Naive thymus-derived CD8-positive, alpha-beta T cell (primary cell): ENCODE results near the gene ANO2. TPM values are rescaled to one million over a fixed set of nuclear protein-coding genes. Genes with fewer than 3 reads are reported as not detected.

ENCODE experiments used
- ATAC-seq, 2 donors: fragments of 150-1000 bp; cut with Tn5 transposase in 1 of 2; sonication (Bioruptor Pico), chemical (Tn5 transposase) in 1 of 2; 1 replicate in 1 of 2; 2 replicates in 1 of 2; pipeline ENCODE4 v1.10.0; 2021; ENCODE audit warnings: mild to moderate bottlenecking in 2 of 2, moderate library complexity in 2 of 2
- POLR2A ChIA-PET: fragments of 350-600 bp; sonication (Branson Sonifier 250); formaldehyde crosslinking; loops from one replicate; lab custom pipeline; 2021; ENCODE audit warnings: antibody characterized with exemption; lab: Charles Lee
- DNase-seq, 10 donors: peaks; one replicate each; pipeline versions ENCODE4 v3.0.0 to v3.0.0-alpha.2; 2020 to 2022
- H3K27ac Mint-ChIP-seq, 10 donors: one replicate each; pipeline ENCODE4 v1.8.0; 2020 to 2022; ENCODE audit warnings: mild to moderate bottlenecking in 10 of 10, mixed read lengths in 10 of 10, moderate library complexity in 4 of 10, inconsistent platforms in 1 of 10
- H3K27me3 Mint-ChIP-seq, 5 donors: one replicate each; pipeline ENCODE4 v1.8.0; 2021 to 2022; ENCODE audit warnings: mixed read lengths in 5 of 5
- H3K36me3 Mint-ChIP-seq, 3 donors: one replicate each; pipeline ENCODE4 v1.8.0; 2020 to 2022; ENCODE audit warnings: mixed read lengths in 3 of 3, mild to moderate bottlenecking in 2 of 3, inconsistent platforms in 1 of 3
- H3K4me1 Mint-ChIP-seq, 4 donors: one replicate each; pipeline ENCODE4 v1.8.0; 2021 to 2022; ENCODE audit warnings: mixed read lengths in 4 of 4
- H3K4me3 Mint-ChIP-seq, 10 donors: one replicate each; pipeline ENCODE4 v1.8.0; 2020 to 2022; ENCODE audit warnings: mild to moderate bottlenecking in 10 of 10, mixed read lengths in 10 of 10, moderate library complexity in 6 of 10, inconsistent platforms in 1 of 10
- H3K9me3 Mint-ChIP-seq, 9 donors: one replicate each; pipeline ENCODE4 v1.8.0; 2020 to 2022; ENCODE audit warnings: mixed read lengths in 9 of 9, mild to moderate bottlenecking in 3 of 9, inconsistent platforms in 1 of 9, moderate library complexity in 1 of 9
- polyA plus RNA-seq, 3 donors: library from polyadenylated mRNA; unstranded; fragments of 300-500 nt; fragmentation: Illumina TruSeq; gene quantifications; one replicate each; pipeline ENCODE4 v1.2.3, GENCODE V29; 2021
- total RNA-seq, 8 experiments: library from RNA in 2 of 8; stranded (reverse) in 2 of 8; gene quantifications; one replicate each; pipeline ENCODE4 v1.2.3 and lab custom pipeline; 2021 to 2026

The ANO2 gene
- total and polyA plus RNA-seq, 5 experiments from 2014 or later, result not detected

GRCh38 chr12:5809586-5809985, 135.5 kb downstream of the ANO2 start:
- Mint-ChIP-seq H3K4me1 (peaks cover 0 to 2% (median 0%) of the 10 kb centered on the region in 4 donors), H3K36me3 (no peaks in the 10 kb centered on the region), H3K27ac (no peak overlapping the region), H3K27me3 (peaks cover 3 to 42% (median 32%) of the 10 kb centered on the region in 5 donors), H3K4me3 (no peak overlapping the region), H3K9me3 (peaks cover 0 to 3% (median 0%) of the 10 kb centered on the region in 9 donors)
- ATAC-seq, result no peak
- POLR2A ChIA-PET, result no interaction called here
- DNase-seq, result no peak

DNA sequence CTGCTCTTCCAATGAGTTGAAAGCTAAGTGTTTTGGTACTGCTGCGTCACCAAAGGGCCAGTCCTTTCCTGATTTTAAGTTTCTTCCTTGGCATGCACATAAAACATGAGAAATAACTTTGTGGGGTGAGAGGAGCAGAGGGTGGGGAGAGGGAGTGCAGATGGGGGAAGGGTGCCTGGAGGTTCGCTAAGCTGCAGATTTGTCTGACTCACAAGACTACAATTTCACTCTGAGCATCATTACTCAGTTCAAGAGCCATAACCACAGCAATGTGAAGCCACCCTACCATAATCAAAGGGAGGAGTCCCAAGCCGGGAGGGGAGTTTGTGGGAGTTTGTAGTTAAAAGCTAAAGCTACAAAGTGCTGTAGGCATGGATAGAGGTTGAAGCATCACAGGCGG, 136.1 kb downstream of the ANO2 start:
- ATAC-seq (no peak), DNase-seq (no peak)
- no peaks in the 10 kb centered on the region for H3K36me3 Mint-ChIP-seq
- H3K27me3 Mint-ChIP-seq, result peaks cover 3 to 36% (median 35%) of the 10 kb centered on the region in 5 donors
- peaks cover 0 to 2% (median 0%) of the 10 kb centered on the region in 4 donors for H3K4me1 Mint-ChIP-seq
- POLR2A ChIA-PET, result no interaction called here
- no peak overlapping the region for H3K27ac Mint-ChIP-seq
- H3K9me3 Mint-ChIP-seq, result peaks cover 0 to 3% (median 0%) of the 10 kb centered on the region in 9 donors
- no peak overlapping the region for H3K4me3 Mint-ChIP-seq

- POLR2A ChIA-PET, result no interaction called here
- Mint-ChIP-seq H3K27ac (no peak overlapping the region), H3K9me3 (peaks cover 0 to 3% (median 0%) of the 10 kb centered on the region in 9 donors), H3K4me3 (no peak overlapping the region), H3K4me1 (peaks cover 0 to 2% (median 0%) of the 10 kb centered on the region in 4 donors), H3K36me3 (no peaks in the 10 kb centered on the region), H3K27me3 (peaks cover 3 to 39% (median 29%) of the 10 kb centered on the region in 5 donors)
- ATAC-seq (no peak), DNase-seq (no peak)
Measured at GRCh38 chr12:5807514-5808219, 137.4 kb downstream of the ANO2 start.

GRCh38 chr12:5807090-5807414, 138.0 kb downstream of the ANO2 start:
- H3K27me3 Mint-ChIP-seq, result peaks cover 3 to 40% (median 26%) of the 10 kb centered on the region in 5 donors
- H3K36me3 Mint-ChIP-seq, result no peaks in the 10 kb centered on the region
- DNase-seq (no peak), ATAC-seq (no peak)
- POLR2A ChIA-PET, result no interaction called here
- peaks cover 0 to 2% (median 0%) of the 10 kb centered on the region in 4 donors for H3K4me1 Mint-ChIP-seq
- H3K9me3 Mint-ChIP-seq, result peaks cover 0 to 3% (median 0%) of the 10 kb centered on the region in 9 donors
- H3K4me3 Mint-ChIP-seq, result no peak overlapping the region
- H3K27ac Mint-ChIP-seq, result no peak overlapping the region

DNA sequence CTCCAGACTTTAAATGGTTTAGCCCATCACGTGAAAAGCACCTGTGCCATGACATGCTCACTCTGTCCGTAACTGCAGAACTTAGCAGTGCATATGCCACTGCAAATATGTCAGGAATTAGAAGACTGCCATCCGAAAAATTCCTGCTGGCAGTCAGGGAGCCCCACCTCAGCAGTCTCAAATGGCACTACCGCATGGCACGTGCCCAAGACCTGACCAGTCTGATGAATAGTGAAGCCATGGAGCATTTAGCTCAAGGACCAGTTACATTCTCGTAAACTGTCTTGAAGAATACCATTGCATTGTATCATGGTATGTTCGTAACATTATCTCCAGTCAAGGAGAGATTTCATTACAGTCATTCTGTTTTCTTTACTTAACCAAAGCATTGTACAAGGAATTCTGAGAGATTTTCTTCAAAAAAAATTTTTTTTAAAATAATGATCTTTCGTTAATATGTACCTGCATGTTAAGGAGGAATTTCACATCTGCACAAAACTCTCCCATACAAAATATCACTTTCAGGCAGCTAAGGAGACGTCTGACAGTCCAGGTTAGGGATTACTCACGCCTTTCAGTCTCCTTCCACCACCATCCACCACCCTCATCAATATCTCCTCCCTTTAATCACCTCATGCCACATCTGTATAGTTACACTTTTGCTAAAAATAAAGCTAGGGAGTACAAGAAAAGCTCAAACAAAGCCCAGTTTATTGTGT, 138.5 kb downstream of the ANO2 start:
- POLR2A ChIA-PET, result no interaction called here
- no peak for DNase-seq
- H3K4me3 Mint-ChIP-seq, result no peak overlapping the region

GRCh38 chr12:5803532-5803931, 141.5 kb downstream of the ANO2 start:
- Mint-ChIP-seq H3K27me3 (peaks cover 3 to 33% (median 9%) of the 10 kb centered on the region in 5 donors), H3K36me3 (no peaks in the 10 kb centered on the region), H3K4me1 (no peaks in the 10 kb centered on the region), H3K9me3 (no peaks in the 10 kb centered on the region), H3K4me3 (no peak overlapping the region), H3K27ac (no peak overlapping the region)
- no peak for DNase-seq
- ATAC-seq, result no peak
- POLR2A ChIA-PET, result no interaction called here

More for the DNA sequence above, 138.5 kb downstream of the ANO2 start:
- no peak for ATAC-seq
- Mint-ChIP-seq H3K9me3 (peaks cover 0 to 2% (median 0%) of the 10 kb centered on the region in 9 donors), H3K27ac (no peak overlapping the region), H3K4me1 (peaks cover 0 to 2% (median 0%) of the 10 kb centered on the region in 4 donors), H3K36me3 (no peaks in the 10 kb centered on the region), H3K27me3 (peaks cover 3 to 37% (median 26%) of the 10 kb centered on the region in 5 donors)

GRCh38 chr12:5798242-5799015, 146.6 kb downstream of the ANO2 start:
- H3K4me3 Mint-ChIP-seq, result no peak overlapping the region
- no peaks in the 10 kb centered on the region for H3K36me3 Mint-ChIP-seq
- no peaks in the 10 kb centered on the region for H3K4me1 Mint-ChIP-seq
- peaks cover 0 to 21% (median 4%) of the 10 kb centered on the region in 5 donors for H3K27me3 Mint-ChIP-seq
- no peak overlapping the region for H3K27ac Mint-ChIP-seq
- POLR2A ChIA-PET, result no interaction called here
- ATAC-seq, result no peak
- no peak for DNase-seq
- no peaks in the 10 kb centered on the region for H3K9me3 Mint-ChIP-seq

- POLR2A ChIA-PET, result no interaction called here
- no peaks in the 10 kb centered on the region for H3K36me3 Mint-ChIP-seq
- DNase-seq (no peak), ATAC-seq (no peak)
- H3K27me3 Mint-ChIP-seq, result peaks cover 0 to 21% (median 4%) of the 10 kb centered on the region in 5 donors
- H3K27ac Mint-ChIP-seq, result no peak overlapping the region
- H3K9me3 Mint-ChIP-seq, result no peaks in the 10 kb centered on the region
- H3K4me1 Mint-ChIP-seq, result no peaks in the 10 kb centered on the region
- H3K4me3 Mint-ChIP-seq, result no peak overlapping the region
Measured at GRCh38 chr12:5797661-5798060, 147.4 kb downstream of the ANO2 start.

- Mint-ChIP-seq H3K27me3 (peaks cover 0 to 25% (median 4%) of the 10 kb centered on the region in 5 donors), H3K4me1 (no peaks in the 10 kb centered on the region), H3K9me3 (no peaks in the 10 kb centered on the region), H3K36me3 (no peaks in the 10 kb centered on the region), H3K27ac (no peak overlapping the region), H3K4me3 (no peak overlapping the region)
- ATAC-seq (no peak), DNase-seq (no peak)
- POLR2A ChIA-PET, result no interaction called here
Measured at GRCh38 chr12:5796959-5797225, 148.2 kb downstream of the ANO2 start.

DNA sequence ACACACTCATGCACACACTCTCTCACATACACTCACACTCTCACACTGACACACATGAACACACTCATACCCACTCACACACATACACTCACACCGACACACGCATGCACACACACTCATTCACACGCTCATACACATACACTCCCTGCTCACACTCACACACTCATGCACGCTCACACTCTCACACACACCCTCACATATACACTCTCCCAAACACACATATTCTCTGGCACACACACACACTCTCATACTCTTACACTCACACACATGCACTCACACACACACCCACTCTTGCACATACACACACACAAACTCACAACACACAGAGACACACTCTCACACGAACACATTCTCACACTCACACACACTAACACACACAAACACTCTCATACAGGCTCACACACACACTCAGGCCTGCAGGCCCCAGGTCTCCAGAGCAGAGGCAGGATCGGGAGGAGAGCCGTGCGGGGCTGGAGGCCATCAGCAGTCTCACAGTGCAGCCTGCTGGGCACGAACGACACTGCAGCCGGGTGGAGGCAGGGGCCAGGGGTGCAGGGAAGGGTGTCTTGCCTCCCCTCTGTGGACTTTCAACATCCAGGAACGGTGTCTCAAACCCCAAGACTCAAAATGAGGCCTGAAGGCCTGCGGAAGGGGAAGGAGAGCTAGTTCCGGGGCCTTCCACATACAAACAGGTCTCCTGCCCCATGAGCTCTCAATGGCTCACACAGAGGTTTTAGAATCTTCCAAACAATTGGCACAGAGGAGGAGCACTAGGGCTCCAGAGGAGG, 148.7 kb downstream of the ANO2 start:
- peak in 7 of 10 donors; percentile 4 to 42 (median 25) for DNase-seq
- ATAC-seq, result no peak
- H3K4me1 Mint-ChIP-seq, result no peaks in the 10 kb centered on the region
- no peak overlapping the region for H3K27ac Mint-ChIP-seq
- H3K36me3 Mint-ChIP-seq, result no peaks in the 10 kb centered on the region
- POLR2A ChIA-PET, result no interaction called here
- no peaks in the 10 kb centered on the region for H3K9me3 Mint-ChIP-seq
- H3K27me3 Mint-ChIP-seq, result peaks cover 0 to 25% (median 4%) of the 10 kb centered on the region in 5 donors
- H3K4me3 Mint-ChIP-seq, result no peak overlapping the region

DNA sequence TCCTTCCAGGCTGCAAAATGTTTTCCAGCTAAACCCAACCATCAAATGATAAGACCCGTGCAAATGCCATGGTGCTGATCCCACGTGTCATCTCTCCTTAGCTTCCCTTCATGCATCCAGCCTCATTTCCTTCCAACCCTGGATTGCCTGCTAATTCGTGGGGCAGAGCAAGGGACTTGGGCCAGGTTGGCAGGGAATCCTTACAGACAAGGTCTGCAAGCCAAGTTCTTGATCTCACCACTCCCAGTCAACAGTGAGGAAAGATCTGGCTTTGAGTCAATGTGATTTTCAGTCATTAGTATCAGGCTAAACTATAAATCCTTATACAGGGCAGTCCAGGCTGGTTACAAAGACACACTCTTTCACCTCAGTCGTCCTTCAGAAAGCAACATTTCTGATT, 150.9 kb downstream of the ANO2 start:
- POLR2A ChIA-PET, result no interaction called here
- peaks cover 0 to 25% (median 6%) of the 10 kb centered on the region in 5 donors for H3K27me3 Mint-ChIP-seq
- H3K36me3 Mint-ChIP-seq, result no peaks in the 10 kb centered on the region
- no peak overlapping the region for H3K4me3 Mint-ChIP-seq
- ATAC-seq (no peak), DNase-seq (no peak)
- no peak overlapping the region for H3K27ac Mint-ChIP-seq
- no peaks in the 10 kb centered on the region for H3K9me3 Mint-ChIP-seq
- no peaks in the 10 kb centered on the region for H3K4me1 Mint-ChIP-seq

DNA sequence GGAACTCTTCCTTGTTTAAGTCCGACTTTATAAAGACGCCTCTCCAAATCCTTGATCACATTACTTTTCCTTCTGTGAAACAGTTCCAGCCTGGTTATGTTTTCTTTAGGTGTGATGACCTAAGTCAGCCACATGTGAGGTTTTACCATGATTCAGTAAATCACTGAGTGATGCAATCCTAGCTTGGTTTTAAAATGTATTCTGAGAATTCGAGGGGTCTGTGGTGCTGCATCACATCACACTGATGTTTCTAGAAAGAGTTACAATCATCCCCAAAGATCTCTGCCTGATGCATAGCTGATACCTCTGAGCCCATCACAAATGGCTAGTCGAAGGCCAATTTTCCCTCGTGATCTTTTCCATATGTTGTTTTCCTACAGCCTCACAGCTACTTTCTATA, 152.7 kb downstream of the ANO2 start:
- Mint-ChIP-seq H3K36me3 (no peaks in the 10 kb centered on the region), H3K27ac (no peak overlapping the region), H3K27me3 (peaks cover 1 to 25% (median 10%) of the 10 kb centered on the region in 5 donors), H3K4me3 (no peak overlapping the region), H3K9me3 (no peaks in the 10 kb centered on the region), H3K4me1 (no peaks in the 10 kb centered on the region)
- no peak for ATAC-seq
- no peak for DNase-seq
- POLR2A ChIA-PET, result no interaction called here
